Testis (tissue), 3 donors: ENCODE results near the gene HOXA6. TPM values are rescaled to one million over a fixed set of nuclear protein-coding genes. Genes with fewer than 3 reads are reported as not detected.

Experiments used
- DNase-seq: peaks from one replicate; pipeline ENCODE4 v3.0.0-alpha.2; 2019
- H3K27ac ChIP-seq, 2 donors: fragments of 200-600 bp; sonication (generic); one replicate each; pipeline ENCODE4 v1.5.1; 2019
- H3K27me3 ChIP-seq: fragments of 200-600 bp; sonication (generic); one replicate; pipeline ENCODE4 v1.5.1; 2019
- H3K36me3 ChIP-seq: fragments of 200-600 bp; sonication (generic); one replicate; pipeline ENCODE4 v1.5.1; 2017; ENCODE audit warnings: low read depth; ENCODE audit errors: missing control alignments
- H3K4me1 ChIP-seq: fragments of 200-600 bp; sonication (generic); one replicate; pipeline ENCODE4 v1.5.1; 2019
- H3K4me3 ChIP-seq, 2 donors: fragments of 200-600 bp; sonication (generic); one replicate each; pipeline ENCODE4 v1.5.1; 2017 to 2019
- H3K9me3 ChIP-seq: fragments of 200-600 bp; sonication (generic); one replicate; pipeline ENCODE4 v1.5.1; 2017
- CTCF ChIP-seq, 3 experiments: fragments of 450-650 bp in 2 of 3; fragments of 200-600 bp in 1 of 3; sonication (generic) in 1 of 3; IDR thresholded peaks; one replicate each; pipeline ENCODE4 v1.5.1; 2016 to 2019; ENCODE audit warnings: antibody characterized with exemption in 3 of 3, mild to moderate bottlenecking in 2 of 3, moderate library complexity in 1 of 3
- POLR2A ChIP-seq: fragments of 450-650 bp; IDR thresholded peaks from one replicate; pipeline ENCODE4 v1.6.1; 2017; ENCODE audit warnings: antibody characterized with exemption, mild to moderate bottlenecking, moderate library complexity
- WGBS, 2 donors: methylation state at CpG; one replicate each; pipeline ENCODE4 v1.1.5; 2018; 5-methylcytosine and 5-hydroxymethylcytosine counted together
- intact Hi-C: fragments of 100-400 bp; cut with DNase I; formaldehyde crosslinking; loops from one replicate; pipeline ENCODE4 v1.15.1; 2023; ENCODE audit warnings: low total_unique reads
- polyA plus RNA-seq: library from polyadenylated mRNA; stranded (reverse); fragments of 350-450 nt; fragmentation: Illumina TruSeq; extraction: RNeasy Lipid Tissue Mini Kit (QIAGEN cat#74804); gene quantifications from one replicate; pipeline ENCODE4 v1.2.3, GENCODE V29; 2014; ENCODE audit warnings: low read depth, low replicate concordance; ENCODE audit not compliant: insufficient read depth
- total RNA-seq, 2 donors: library from RNA; depleted of rRNA; stranded (reverse); fragments of >200 nt; gene quantifications; one replicate each; pipeline ENCODE4 v1.2.3, GENCODE V29; 2016

HOXA6 gene
- total and polyA plus RNA-seq, 3 donors from 2014 or later = 0.37 TPM; not detected in 2

DNA sequence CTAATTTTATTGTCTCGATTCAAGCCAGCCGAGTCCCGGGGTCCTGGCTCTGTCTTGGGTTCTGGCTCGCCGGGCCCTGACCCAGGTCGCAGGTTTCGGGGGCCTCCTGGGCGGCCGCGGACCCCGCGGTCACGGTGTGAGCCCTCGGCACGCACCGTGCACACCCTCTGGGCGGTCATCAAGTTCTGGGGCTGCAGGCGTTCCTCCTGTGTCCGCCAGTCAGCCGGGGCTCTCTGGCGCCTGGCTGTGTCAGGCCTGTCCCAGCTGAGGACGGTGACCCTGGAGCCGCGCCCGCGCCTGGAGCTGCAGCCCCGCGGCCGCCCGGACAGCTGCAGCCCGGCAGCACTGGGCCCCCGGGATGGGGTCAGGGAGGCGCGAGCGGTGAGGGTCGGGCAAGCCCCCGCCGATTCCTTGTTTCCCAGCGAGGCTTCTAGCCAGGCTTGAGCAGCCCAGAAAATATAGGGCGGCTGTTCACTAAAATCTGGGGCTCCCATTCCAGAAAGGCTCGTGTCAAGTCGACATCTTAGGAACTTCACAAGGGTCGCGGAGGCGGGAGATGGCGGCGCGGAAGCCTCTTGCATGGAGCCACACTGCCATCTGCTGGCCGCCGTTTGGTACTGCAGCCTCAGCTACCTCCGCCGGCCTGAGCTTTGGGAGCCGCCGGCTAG lies 13.1 kb upstream of the HOXA6 start:
- intact Hi-C loops = loop anchor here (10.0 kb wide), 1 partner anchor 786 kb away; no protein-coding TSS in a partner anchor
- peak overlapping the region; percentile 46 to 62 for H3K4me3 ChIP-seq
- DNase-seq = peak; percentile 95
- H3K4me1 ChIP-seq = peaks cover 10% of the 10 kb centered on the region
- H3K36me3 ChIP-seq = no peaks in the 10 kb centered on the region
- TF ChIP-seq POLR2A (no peak), CTCF (IDR thresholded peaks at IDR 0.05) (peak; percentile 98 to 100 (median 99))
- no peak overlapping the region for H3K27ac ChIP-seq
- no peaks in the 10 kb centered on the region for H3K9me3 ChIP-seq
- 2 to 3% methylated on average over 24 to 42 of the region's 54 CpGs for WGBS, 2 donors
- peaks cover 6% of the 10 kb centered on the region for H3K27me3 ChIP-seq

DNA sequence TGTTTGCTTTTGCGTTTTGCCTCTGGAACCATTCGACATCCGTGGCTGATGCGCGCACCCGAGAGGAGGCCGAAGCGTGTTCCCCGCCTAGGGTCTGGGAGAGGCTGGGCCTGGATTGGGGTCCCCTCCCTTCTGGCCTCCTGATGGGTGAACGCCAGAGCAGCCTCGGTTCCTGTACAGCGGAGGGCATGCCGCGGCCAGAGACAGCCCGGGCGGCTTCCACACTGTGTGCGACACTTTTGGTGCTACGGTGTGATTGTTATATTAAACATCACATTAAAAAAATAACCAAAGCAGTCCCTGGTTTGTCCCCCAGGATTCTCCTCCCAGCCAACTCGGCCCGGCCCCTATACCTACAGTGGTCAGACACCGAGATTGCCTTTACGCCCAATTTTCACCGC lies 12.6 kb upstream of the HOXA6 start:
- intact Hi-C loops = loop anchor here (10.0 kb wide), 1 partner anchor 785 kb away; no protein-coding TSS in a partner anchor
- Histone ChIP-seq H3K4me3 (peak overlapping the region; percentile 46 to 62), H3K4me1 (peaks cover 8% of the 10 kb centered on the region), H3K9me3 (no peaks in the 10 kb centered on the region), H3K27me3 (peaks cover 6% of the 10 kb centered on the region), H3K36me3 (no peaks in the 10 kb centered on the region), H3K27ac (no peak overlapping the region)
- 56 to 58% methylated on average over 20 to 23 of the region's 23 CpGs for WGBS, 2 donors
- DNase-seq = no peak
- TF ChIP-seq CTCF (IDR thresholded peaks at IDR 0.05) (no peak), POLR2A (no peak)

GRCh38 chr7:27159266-27160144 lies 11.9 kb upstream of the HOXA6 start:
- Histone ChIP-seq H3K27me3 (peaks cover 6% of the 10 kb centered on the region), H3K4me1 (peaks cover 13% of the 10 kb centered on the region), H3K9me3 (no peaks in the 10 kb centered on the region), H3K36me3 (no peaks in the 10 kb centered on the region), H3K4me3 (no peak overlapping the region), H3K27ac (no peak overlapping the region)
- 50 to 61% methylated on average over 20 to 27 of the region's 27 CpGs for WGBS, 2 donors
- intact Hi-C loops = loop anchor here (10.0 kb wide), 1 partner anchor 785 kb away; no protein-coding TSS in a partner anchor
- no peak for TF ChIP-seq CTCF (IDR thresholded peaks at IDR 0.05)
- no peak for TF ChIP-seq POLR2A
- DNase-seq = no peak

- intact Hi-C loops = no loop called here
- TF ChIP-seq CTCF (IDR thresholded peaks at IDR 0.05) = no peak
- TF ChIP-seq POLR2A = no peak
- no peak for DNase-seq
- Histone ChIP-seq H3K4me3 (no peak overlapping the region), H3K36me3 (no peaks in the 10 kb centered on the region), H3K9me3 (no peaks in the 10 kb centered on the region), H3K27ac (no peak overlapping the region), H3K27me3 (peaks cover 8% of the 10 kb centered on the region), H3K4me1 (peaks cover 13% of the 10 kb centered on the region)
- WGBS, 2 donors = 28 to 35% methylated on average over 17 to 29 of the region's 35 CpGs
Measured at GRCh38 chr7:27158436-27159265, 11.1 kb upstream of the HOXA6 start.
